ENCODE data around the gene CASK.
A peak's percentile ranks its signal among the peaks of the same experiment; 100 is the strongest.

The CASK gene

GRCh38 chrX:41603596-41603995 is 319.8 kb downstream of the CASK start:
- DNase-seq: no peak
- H3K4me2 ChIP-seq (ENCODE audit: low read length, poor library complexity, severe bottlenecking): no peak overlapping the region
- no peak overlapping the region for H2BK120ac ChIP-seq (ENCODE audit: low read depth, low read length)
- H2BK15ac ChIP-seq (ENCODE audit: low read depth, poor library complexity, severe bottlenecking): no peak overlapping the region
- H3K23ac ChIP-seq (ENCODE audit: low read length in 2 of 2): no peak overlapping the region
- H2BK5ac ChIP-seq (ENCODE audit: low read depth, low read length, poor library complexity, severe bottlenecking): no peak overlapping the region
- H3K4ac ChIP-seq (ENCODE audit: low read depth in 1 of 2, low read length in 2 of 2): no peak overlapping the region
- no peak overlapping the region for H4K91ac ChIP-seq (ENCODE audit: low read length)
- H3K79me1 ChIP-seq (replicated peaks; ENCODE audit: low read length, poor library complexity, severe bottlenecking): peaks cover 3% of the 10 kb centered on the region
- H4K8ac ChIP-seq (ENCODE audit: low read length): no peak overlapping the region
- no peaks in the 10 kb centered on the region for H3K4me1 ChIP-seq (ENCODE audit: control insufficient read depth, insufficient read depth, low read depth, low read length)
- H3K9me3 ChIP-seq (ENCODE audit: control insufficient read depth, low read length): no peaks in the 10 kb centered on the region
- no peak overlapping the region for H2BK12ac ChIP-seq (ENCODE audit: low read length in 2 of 2)
- H3K18ac ChIP-seq (ENCODE audit: low read depth in 1 of 2, low read length in 2 of 2): no peak overlapping the region
- no peak overlapping the region for H2AFZ ChIP-seq (ENCODE audit: low read depth, low read length)
- no peak overlapping the region for H3K27ac ChIP-seq (ENCODE audit: low read length, poor library complexity, severe bottlenecking)
- WGBS: no CpG with 5 or more reads among the region's 1 CpG
- no peak overlapping the region for H3K9ac ChIP-seq (ENCODE audit: low read length)
- H3K36me3 ChIP-seq (ENCODE audit: control insufficient read depth in 1 of 2, insufficient read depth in 2 of 2, low read depth in 1 of 2, low read length in 2 of 2): no peaks in the 10 kb centered on the region
- H3K4me3 ChIP-seq (ENCODE audit: insufficient read depth in 1 of 2, low read depth in 1 of 2, low read length in 2 of 2): no peak overlapping the region
- H3K27me3 ChIP-seq (ENCODE audit: control insufficient read depth in 1 of 2, insufficient read depth in 1 of 2, low read length in 2 of 2): no peaks in the 10 kb centered on the region
- H2AK5ac ChIP-seq (ENCODE audit: low read length, severe bottlenecking): no peak overlapping the region
- no peak overlapping the region for H3K14ac ChIP-seq (ENCODE audit: low read length in 2 of 2)

GRCh38 chrX:41602816-41603345 is 320.5 kb downstream of the CASK start:
- no peak overlapping the region for H3K4ac ChIP-seq (ENCODE audit: low read depth in 1 of 2, low read length in 2 of 2)
- no peak overlapping the region for H3K27ac ChIP-seq (ENCODE audit: low read length, poor library complexity, severe bottlenecking)
- no peaks in the 10 kb centered on the region for H3K9me3 ChIP-seq (ENCODE audit: control insufficient read depth, low read length)
- H2BK120ac ChIP-seq (ENCODE audit: low read depth, low read length): no peak overlapping the region
- no peak overlapping the region for H3K23ac ChIP-seq (ENCODE audit: low read length in 2 of 2)
- no peak overlapping the region for H2AFZ ChIP-seq (ENCODE audit: low read depth, low read length)
- H3K4me1 ChIP-seq (ENCODE audit: control insufficient read depth, insufficient read depth, low read depth, low read length): no peaks in the 10 kb centered on the region
- H3K14ac ChIP-seq (ENCODE audit: low read length in 2 of 2): no peak overlapping the region
- H3K18ac ChIP-seq (ENCODE audit: low read depth in 1 of 2, low read length in 2 of 2): no peak overlapping the region
- no peak overlapping the region for H3K4me3 ChIP-seq (ENCODE audit: insufficient read depth in 1 of 2, low read depth in 1 of 2, low read length in 2 of 2)
- no peak overlapping the region for H3K9ac ChIP-seq (ENCODE audit: low read length)
- no peak overlapping the region for H2BK12ac ChIP-seq (ENCODE audit: low read length in 2 of 2)
- peaks cover 0 to 2% of the 10 kb centered on the region in 2 experiments for H3K27me3 ChIP-seq (ENCODE audit: control insufficient read depth in 1 of 2, insufficient read depth in 1 of 2, low read length in 2 of 2)
- no peak overlapping the region for H2AK5ac ChIP-seq (ENCODE audit: low read length, severe bottlenecking)
- no peaks in the 10 kb centered on the region for H3K36me3 ChIP-seq (ENCODE audit: control insufficient read depth in 1 of 2, insufficient read depth in 2 of 2, low read depth in 1 of 2, low read length in 2 of 2)
- H4K8ac ChIP-seq (ENCODE audit: low read length): no peak overlapping the region
- H3K4me2 ChIP-seq (ENCODE audit: low read length, poor library complexity, severe bottlenecking): no peak overlapping the region
- H2BK15ac ChIP-seq (ENCODE audit: low read depth, poor library complexity, severe bottlenecking): no peak overlapping the region
- DNase-seq: no peak
- no peak overlapping the region for H4K91ac ChIP-seq (ENCODE audit: low read length)
- H2BK5ac ChIP-seq (ENCODE audit: low read depth, low read length, poor library complexity, severe bottlenecking): no peak overlapping the region
- 100% methylated on average over 1 of the region's 2 CpGs for WGBS
- H3K79me1 ChIP-seq (replicated peaks; ENCODE audit: low read length, poor library complexity, severe bottlenecking): peaks cover 3% of the 10 kb centered on the region

- Histone ChIP-seq H4K8ac (ENCODE audit: low read length) (no peak overlapping the region), H3K36me3 (ENCODE audit: control insufficient read depth in 1 of 2, insufficient read depth in 2 of 2, low read depth in 1 of 2, low read length in 2 of 2) (no peaks in the 10 kb centered on the region), H3K23ac (ENCODE audit: low read length in 2 of 2) (no peak overlapping the region), H2BK12ac (ENCODE audit: low read length in 2 of 2) (no peak overlapping the region), H2BK5ac (ENCODE audit: low read depth, low read length, poor library complexity, severe bottlenecking) (no peak overlapping the region), H3K18ac (ENCODE audit: low read depth in 1 of 2, low read length in 2 of 2) (no peak overlapping the region), H2AFZ (ENCODE audit: low read depth, low read length) (no peak overlapping the region), H4K91ac (ENCODE audit: low read length) (no peak overlapping the region), H3K27me3 (ENCODE audit: control insufficient read depth in 1 of 2, insufficient read depth in 1 of 2, low read length in 2 of 2) (peaks cover 0 to 12% of the 10 kb centered on the region in 2 experiments), H3K4me1 (ENCODE audit: control insufficient read depth, insufficient read depth, low read depth, low read length) (no peaks in the 10 kb centered on the region), H3K79me1 (replicated peaks; ENCODE audit: low read length, poor library complexity, severe bottlenecking) (peaks cover 3% of the 10 kb centered on the region), H3K14ac (ENCODE audit: low read length in 2 of 2) (no peak overlapping the region), H3K9me3 (ENCODE audit: control insufficient read depth, low read length) (no peaks in the 10 kb centered on the region), H3K4ac (ENCODE audit: low read depth in 1 of 2, low read length in 2 of 2) (no peak overlapping the region), H2AK5ac (ENCODE audit: low read length, severe bottlenecking) (no peak overlapping the region), H2BK120ac (ENCODE audit: low read depth, low read length) (no peak overlapping the region), H3K9ac (ENCODE audit: low read length) (no peak overlapping the region), H3K27ac (ENCODE audit: low read length, poor library complexity, severe bottlenecking) (peak overlapping the region; percentile 79), H3K4me3 (ENCODE audit: insufficient read depth in 1 of 2, low read depth in 1 of 2, low read length in 2 of 2) (no peak overlapping the region), H3K4me2 (ENCODE audit: low read length, poor library complexity, severe bottlenecking) (no peak overlapping the region), H2BK15ac (ENCODE audit: low read depth, poor library complexity, severe bottlenecking) (no peak overlapping the region)
- no CpG with 5 or more reads among the region's 2 CpGs for WGBS
- DNase-seq: peak; percentile 43
Observed at GRCh38 chrX:41600291-41600690, 323.1 kb downstream of the CASK start.

- Histone ChIP-seq H3K14ac (ENCODE audit: low read length in 2 of 2) (no peak overlapping the region), H3K4me1 (ENCODE audit: control insufficient read depth, insufficient read depth, low read depth, low read length) (no peaks in the 10 kb centered on the region), H3K4me2 (ENCODE audit: low read length, poor library complexity, severe bottlenecking) (no peak overlapping the region), H3K27ac (ENCODE audit: low read length, poor library complexity, severe bottlenecking) (peak overlapping the region; percentile 82), H3K27me3 (ENCODE audit: control insufficient read depth in 1 of 2, insufficient read depth in 1 of 2, low read length in 2 of 2) (peaks cover 0 to 13% of the 10 kb centered on the region in 2 experiments), H3K9me3 (ENCODE audit: control insufficient read depth, low read length) (no peaks in the 10 kb centered on the region), H2BK120ac (ENCODE audit: low read depth, low read length) (no peak overlapping the region), H4K91ac (ENCODE audit: low read length) (no peak overlapping the region), H3K18ac (ENCODE audit: low read depth in 1 of 2, low read length in 2 of 2) (no peak overlapping the region), H3K9ac (ENCODE audit: low read length) (no peak overlapping the region), H4K8ac (ENCODE audit: low read length) (no peak overlapping the region), H2BK15ac (ENCODE audit: low read depth, poor library complexity, severe bottlenecking) (no peak overlapping the region), H2BK12ac (ENCODE audit: low read length in 2 of 2) (no peak overlapping the region), H3K4ac (ENCODE audit: low read depth in 1 of 2, low read length in 2 of 2) (no peak overlapping the region), H3K23ac (ENCODE audit: low read length in 2 of 2) (no peak overlapping the region), H3K79me1 (replicated peaks; ENCODE audit: low read length, poor library complexity, severe bottlenecking) (peaks cover 3% of the 10 kb centered on the region), H2AFZ (ENCODE audit: low read depth, low read length) (no peak overlapping the region), H2AK5ac (ENCODE audit: low read length, severe bottlenecking) (no peak overlapping the region), H2BK5ac (ENCODE audit: low read depth, low read length, poor library complexity, severe bottlenecking) (no peak overlapping the region), H3K4me3 (ENCODE audit: insufficient read depth in 1 of 2, low read depth in 1 of 2, low read length in 2 of 2) (no peak overlapping the region), H3K36me3 (ENCODE audit: control insufficient read depth in 1 of 2, insufficient read depth in 2 of 2, low read depth in 1 of 2, low read length in 2 of 2) (no peaks in the 10 kb centered on the region)
- DNase-seq: no peak
- 100% methylated on average over 1 of the region's 1 CpG for WGBS
Observed at GRCh38 chrX:41599507-41599906, 323.8 kb downstream of the CASK start.

Data from mesenchymal stem cell (in vitro differentiated cells and primary cell).